ENCODE data around the gene POU2F2. TPM values are rescaled to one million over a fixed set of nuclear protein-coding genes. Genes with fewer than 3 reads are reported as not detected.
A peak's percentile ranks its signal among the peaks of the same experiment; 100 is the strongest.

POU2F2 gene
- total and polyA plus RNA-seq, 11 donors: 0.16 to 10.1 (median 0.61) TPM

DNA sequence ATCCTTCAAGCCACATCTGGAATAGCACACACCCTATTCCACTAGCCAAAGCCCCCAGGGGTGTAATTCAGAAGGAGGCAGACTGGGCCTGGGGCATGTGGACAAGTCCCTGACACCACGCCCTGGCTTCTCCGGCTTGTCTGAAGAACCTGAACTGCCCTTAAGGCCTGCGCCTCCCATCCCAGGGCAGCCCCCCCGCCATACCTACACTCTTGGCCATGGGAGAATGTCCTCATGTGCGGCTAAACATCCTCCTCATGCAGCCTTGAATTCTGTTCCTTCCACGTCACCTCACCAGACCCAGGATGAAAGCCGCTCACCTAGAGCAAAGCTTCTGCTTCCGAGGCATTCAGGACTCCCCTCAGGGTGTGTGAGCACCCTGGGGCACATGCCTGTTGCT lies 24.3 kb upstream of the POU2F2 start:
- Histone ChIP-seq H3K4me3 (no peak overlapping the region), H3K27me3 (peaks cover 3 to 65% (median 15%) of the 10 kb centered on the region in 9 donors), H3K27ac (no peak overlapping the region), H3K9me3 (no peaks in the 10 kb centered on the region), H3K4me1 (no peaks in the 10 kb centered on the region), H3K36me3 (no peaks in the 10 kb centered on the region)
- DNase-seq (peak in 2 of 5 donors; percentile 3 to 14), ATAC-seq (no peak)
- no peak for TF ChIP-seq POLR2A (IDR thresholded peaks at IDR 0.05)
- TF ChIP-seq, protein P1, sequence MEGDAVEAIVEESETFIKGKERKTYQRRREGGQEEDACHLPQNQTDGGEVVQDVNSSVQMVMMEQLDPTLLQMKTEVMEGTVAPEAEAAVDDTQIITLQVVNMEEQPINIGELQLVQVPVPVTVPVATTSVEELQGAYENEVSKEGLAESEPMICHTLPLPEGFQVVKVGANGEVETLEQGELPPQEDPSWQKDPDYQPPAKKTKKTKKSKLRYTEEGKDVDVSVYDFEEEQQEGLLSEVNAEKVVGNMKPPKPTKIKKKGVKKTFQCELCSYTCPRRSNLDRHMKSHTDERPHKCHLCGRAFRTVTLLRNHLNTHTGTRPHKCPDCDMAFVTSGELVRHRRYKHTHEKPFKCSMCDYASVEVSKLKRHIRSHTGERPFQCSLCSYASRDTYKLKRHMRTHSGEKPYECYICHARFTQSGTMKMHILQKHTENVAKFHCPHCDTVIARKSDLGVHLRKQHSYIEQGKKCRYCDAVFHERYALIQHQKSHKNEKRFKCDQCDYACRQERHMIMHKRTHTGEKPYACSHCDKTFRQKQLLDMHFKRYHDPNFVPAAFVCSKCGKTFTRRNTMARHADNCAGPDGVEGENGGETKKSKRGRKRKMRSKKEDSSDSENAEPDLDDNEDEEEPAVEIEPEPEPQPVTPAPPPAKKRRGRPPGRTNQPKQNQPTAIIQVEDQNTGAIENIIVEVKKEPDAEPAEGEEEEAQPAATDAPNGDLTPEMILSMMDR (IDR thresholded peaks at IDR 0.05): no peak
- intact Hi-C loops (cut with DNase I): no loop called here
- 83 to 88% (median 87%) methylated on average over 8 of the region's 8 CpGs for WGBS, 4 donors

DNA sequence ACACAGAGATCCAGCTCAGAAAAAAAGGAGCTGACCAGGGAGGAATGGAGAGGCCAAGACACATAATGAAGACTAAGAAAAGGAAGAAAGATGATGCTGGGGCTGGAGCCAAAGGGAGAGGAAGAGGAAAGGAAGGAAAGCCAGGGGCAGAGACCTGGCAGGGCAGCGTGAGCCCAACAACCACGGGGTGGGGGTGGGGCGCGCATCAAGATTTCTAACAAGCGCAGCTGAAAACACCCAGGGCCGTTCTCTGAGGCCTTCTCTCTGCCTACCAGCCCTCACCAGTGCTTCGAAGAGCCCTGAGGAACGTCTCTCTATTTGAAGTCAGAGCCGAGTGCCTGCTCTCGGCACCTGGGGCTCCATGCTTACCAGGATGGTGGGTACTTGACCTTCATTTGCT lies 23.6 kb upstream of the POU2F2 start:
- no peak overlapping the region for H3K4me3 ChIP-seq

DNA sequence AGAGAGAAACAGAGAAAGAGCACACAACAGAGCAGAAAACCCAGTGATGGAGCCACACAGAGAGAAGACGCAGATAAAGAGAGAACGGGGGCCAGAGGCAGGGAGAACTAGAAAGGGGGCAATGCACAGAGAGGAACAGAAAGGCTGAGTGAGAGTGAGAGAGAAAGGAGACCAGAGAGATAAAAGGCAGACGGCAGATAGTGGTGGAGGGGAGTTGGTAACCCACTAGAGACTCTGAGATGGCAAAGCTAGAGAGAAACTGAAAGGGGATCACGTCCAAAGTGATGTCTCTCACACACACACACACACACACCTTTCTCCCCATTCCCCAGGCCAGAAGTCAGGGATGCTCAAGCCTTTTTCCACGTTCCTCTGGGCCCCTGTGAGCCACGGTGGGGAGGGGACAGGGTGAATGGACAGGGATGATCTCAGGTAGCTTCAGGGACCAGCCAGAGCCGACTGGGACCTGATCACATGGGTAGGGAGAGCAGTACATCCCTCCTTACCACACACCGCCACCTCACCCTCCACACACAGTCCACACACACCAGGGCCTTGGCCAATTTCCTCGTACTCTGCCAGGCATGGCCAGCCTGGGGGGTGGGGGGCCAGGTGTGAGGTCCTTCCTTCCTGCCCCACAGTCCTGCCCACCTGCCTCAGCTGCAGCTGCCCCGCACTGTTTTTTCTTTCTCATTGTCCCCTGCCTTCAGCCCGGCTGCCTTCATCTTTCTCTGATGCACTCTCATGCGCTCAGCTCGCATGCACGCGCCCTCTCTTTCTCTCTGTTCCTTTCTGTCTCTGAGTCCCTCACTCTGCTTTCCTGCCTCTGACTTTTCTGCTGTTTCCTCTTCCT lies 22.5 kb upstream of the POU2F2 start:
- Histone ChIP-seq H3K9me3 (no peaks in the 10 kb centered on the region), H3K27me3 (peaks cover 8 to 76% (median 34%) of the 10 kb centered on the region in 9 donors), H3K4me3 (no peak overlapping the region), H3K27ac (no peak overlapping the region), H3K36me3 (no peaks in the 10 kb centered on the region), H3K4me1 (no peaks in the 10 kb centered on the region)
- intact Hi-C loops (cut with DNase I): no loop called here
- no peak for ATAC-seq
- TF ChIP-seq, protein P1 (IDR thresholded peaks at IDR 0.05): no peak
- no peak for TF ChIP-seq POLR2A (IDR thresholded peaks at IDR 0.05)
- peak in 2 of 5 donors; percentile 5 to 39 for DNase-seq
- WGBS, 4 donors: 40 to 45% (median 42%) methylated on average over 14 to 15 of the region's 15 CpGs

More for the DNA sequence above, 23.6 kb upstream of the POU2F2 start:
- H3K4me1 ChIP-seq: no peaks in the 10 kb centered on the region
- WGBS, 4 donors: 29 to 37% (median 34%) methylated on average over 10 of the region's 10 CpGs
- ATAC-seq (no peak), DNase-seq (peak in 1 of 5 donors; percentile 15)
- H3K36me3 ChIP-seq: no peaks in the 10 kb centered on the region
- H3K9me3 ChIP-seq: no peaks in the 10 kb centered on the region
- H3K27ac ChIP-seq: no peak overlapping the region
- TF ChIP-seq, protein P1 (IDR thresholded peaks at IDR 0.05): no peak
- no peak for TF ChIP-seq POLR2A (IDR thresholded peaks at IDR 0.05)
- intact Hi-C loops (cut with DNase I): no loop called here
- H3K27me3 ChIP-seq: peaks cover 8 to 65% (median 23%) of the 10 kb centered on the region in 9 donors

DNA sequence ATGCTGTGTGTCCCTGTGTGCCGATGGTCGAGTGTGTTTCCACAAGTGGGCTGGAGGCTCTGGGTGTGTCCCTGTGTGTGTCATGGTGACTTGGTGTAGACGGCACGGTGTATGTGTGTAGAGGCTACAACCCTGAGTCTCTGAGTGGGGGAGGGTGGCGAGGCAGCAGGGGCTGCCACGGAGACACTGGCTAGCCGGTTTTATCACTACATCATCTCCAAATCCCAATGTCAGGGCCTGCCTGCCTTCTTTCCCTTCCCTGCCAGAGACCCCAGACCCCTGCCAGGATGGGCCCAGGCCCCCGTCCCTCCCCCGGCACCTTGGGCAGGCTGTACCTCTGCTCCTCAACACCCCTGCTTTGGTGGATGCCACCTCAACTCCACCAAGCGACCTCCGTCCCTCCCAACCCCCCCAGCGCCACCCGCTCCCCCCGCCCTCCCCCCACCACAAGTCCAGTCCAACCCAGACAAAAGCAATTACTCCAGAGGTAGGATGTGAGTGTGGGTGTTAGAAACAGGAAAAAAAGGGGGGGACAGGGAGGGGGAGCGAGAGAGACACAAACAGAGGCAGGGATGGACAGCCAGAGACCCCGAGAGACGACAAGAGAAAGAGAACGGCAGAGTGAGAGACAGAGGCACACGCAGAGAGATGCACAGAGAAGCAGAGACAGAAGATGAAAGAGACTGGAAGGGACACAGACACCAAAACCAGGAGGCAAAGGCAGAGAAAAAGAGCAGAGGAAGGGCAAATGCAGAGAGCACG lies 21.6 kb upstream of the POU2F2 start:
- H3K36me3 ChIP-seq: no peaks in the 10 kb centered on the region
- H3K27me3 ChIP-seq: peaks cover 8 to 83% (median 35%) of the 10 kb centered on the region in 9 donors
- no peak overlapping the region for H3K27ac ChIP-seq
- TF ChIP-seq, protein P1 (IDR thresholded peaks at IDR 0.05): no peak
- TF ChIP-seq POLR2A (IDR thresholded peaks at IDR 0.05): no peak
- ATAC-seq: no peak
- peak in 2 of 5 donors; percentile 10 to 14 for DNase-seq
- no peaks in the 10 kb centered on the region for H3K9me3 ChIP-seq
- no peak overlapping the region for H3K4me3 ChIP-seq
- intact Hi-C loops (cut with DNase I): no loop called here
- H3K4me1 ChIP-seq: no peaks in the 10 kb centered on the region
- 49 to 60% (median 52%) methylated on average over 20 of the region's 20 CpGs for WGBS, 4 donors
